Activated CD4-positive, alpha-beta T cell treated with anti-CD3 and anti-CD28 coated beads for 24 hours (primary cell): ENCODE data around the gene KANSL1.
"Not testable (repeated sequence)": the region's sequence is repeated elsewhere in the genome, so short reads cannot be mapped to it uniquely, and the experiment has no call there.

ENCODE experiments used
- DNase-seq, 2 donors: peaks; one replicate each; pipeline ENCODE4 v3.0.0-alpha.2; 2020; ENCODE audit warnings: low read depth in 2 of 2

The KANSL1 gene

GRCh38 chr17:46138473-46138872 is 54.8 kb downstream of the KANSL1 start:
- no peak for DNase-seq

GRCh38 chr17:46136820-46137219 is 56.4 kb downstream of the KANSL1 start:
- no peak for DNase-seq

GRCh38 chr17:46135879-46136563 is 57.2 kb downstream of the KANSL1 start:
- no peak for DNase-seq

DNA sequence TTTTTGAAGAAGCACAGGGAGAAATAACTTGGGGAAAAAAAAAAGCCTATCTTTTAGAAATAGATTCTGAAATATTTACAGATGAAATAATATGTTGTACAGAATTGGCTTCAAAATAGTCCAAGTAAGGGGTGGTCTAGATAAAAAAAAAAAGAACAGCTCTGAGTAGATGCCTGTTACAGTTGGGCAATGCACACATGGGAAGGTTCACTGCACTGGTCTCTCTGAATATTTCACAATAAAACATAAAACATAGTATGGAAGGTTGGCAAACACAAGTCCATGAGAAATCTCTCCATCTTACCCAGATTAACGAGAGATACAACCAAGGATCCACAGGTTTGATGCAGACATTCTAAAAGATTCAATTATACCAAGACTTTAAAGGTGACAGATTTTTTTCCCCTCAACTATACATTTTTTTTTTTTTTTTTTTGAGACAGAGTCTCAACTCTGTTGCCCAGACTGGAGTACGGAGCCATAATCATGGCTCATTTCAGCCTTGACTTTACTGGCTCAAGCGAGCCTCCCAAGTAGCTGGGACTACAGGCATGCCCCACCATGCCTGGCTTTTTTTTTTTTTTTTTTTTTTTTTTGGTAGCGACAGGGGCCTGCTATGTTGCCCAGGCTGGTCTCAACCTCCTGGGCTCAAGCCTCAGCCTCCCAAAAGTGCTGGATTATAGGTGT is 58.0 kb downstream of the KANSL1 start:
- DNase-seq: no peak

- no peak for DNase-seq
Observed at GRCh38 chr17:46129302-46129701, 63.9 kb downstream of the KANSL1 start.

DNA sequence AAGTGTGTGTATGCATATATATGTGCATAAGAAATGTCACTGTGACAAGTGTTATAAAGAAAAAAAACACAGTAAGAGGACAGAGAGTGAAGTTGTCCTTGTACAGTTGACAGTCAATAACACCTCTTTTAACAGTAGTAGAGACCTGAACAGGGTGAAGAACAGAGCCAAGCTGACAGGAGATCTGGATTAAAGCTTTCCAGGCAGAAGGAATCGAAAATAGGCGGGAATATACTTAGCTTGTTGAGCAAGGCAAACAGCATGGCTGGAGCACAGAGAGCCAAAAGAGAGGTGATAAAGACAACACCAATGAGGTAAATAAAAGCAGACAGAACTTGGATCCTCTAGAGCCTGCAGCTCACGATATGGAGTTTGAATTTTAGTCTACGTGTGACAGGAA is 64.8 kb downstream of the KANSL1 start:
- DNase-seq: no peak

GRCh38 chr17:46127524-46127923 is 65.7 kb downstream of the KANSL1 start:
- no peak for DNase-seq

- no peak for DNase-seq
Observed at GRCh38 chr17:46126840-46127239, 66.4 kb downstream of the KANSL1 start.

DNA sequence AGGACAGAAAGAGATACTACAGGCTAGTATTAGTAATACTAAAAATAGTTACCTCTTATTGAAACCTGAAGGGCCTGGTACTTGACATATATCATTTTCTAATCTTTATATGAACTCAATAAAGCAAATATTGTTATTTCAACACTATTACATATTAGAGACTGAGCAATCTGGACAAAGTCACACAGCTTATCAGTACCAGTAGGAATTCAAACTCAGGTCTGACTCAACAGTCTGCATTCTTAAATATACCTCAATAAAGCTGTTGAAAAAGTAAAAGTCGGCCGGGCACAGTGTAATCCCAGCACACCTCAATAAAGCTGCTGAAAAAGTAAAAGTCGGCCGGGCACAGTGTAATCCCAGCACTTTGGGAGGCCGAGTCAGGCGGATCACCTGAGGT is 67.4 kb downstream of the KANSL1 start:
- DNase-seq: no peak

- DNase-seq: no peak
Observed at GRCh38 chr17:46124695-46125592, 68.3 kb downstream of the KANSL1 start.

DNA sequence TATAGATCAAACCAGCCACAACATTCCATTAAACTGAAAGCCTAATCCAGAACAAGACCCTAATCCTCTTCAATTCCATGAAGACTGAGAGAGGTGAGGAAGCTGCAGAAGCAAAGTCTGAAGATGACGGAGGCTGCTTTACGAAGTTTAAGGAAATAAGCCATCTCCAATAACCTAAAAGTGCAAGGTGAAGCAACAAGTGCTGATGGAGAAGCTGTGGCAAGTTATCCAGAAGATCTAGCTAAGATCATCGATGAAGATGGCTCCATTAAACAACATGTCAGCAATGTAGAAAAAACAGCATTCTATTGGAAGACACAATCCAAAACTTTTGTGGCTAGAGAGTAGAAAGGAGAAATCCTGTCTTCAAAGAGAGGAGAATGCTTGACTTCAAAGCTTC is 69.6 kb downstream of the KANSL1 start:
- DNase-seq: no peak

DNA sequence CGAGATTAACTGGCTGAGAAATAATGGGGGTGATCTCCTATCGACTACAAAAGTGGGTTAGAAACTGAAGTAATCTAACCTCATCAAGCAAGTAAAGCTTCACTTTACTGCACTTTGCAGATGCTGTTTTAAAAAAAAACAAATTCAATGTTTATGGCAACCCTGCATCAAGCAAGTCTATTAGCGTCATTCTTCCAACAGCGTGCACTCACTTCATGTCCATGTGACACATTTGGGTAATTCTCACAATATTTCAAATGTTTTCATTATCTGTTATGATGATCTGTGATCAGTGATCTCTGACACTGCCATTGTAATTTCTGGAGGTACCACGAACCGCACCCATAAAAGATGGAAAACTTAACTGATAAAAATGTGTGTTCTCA is 70.8 kb downstream of the KANSL1 start:
- no peak for DNase-seq

GRCh38 chr17:46121841-46122485 is 71.3 kb downstream of the KANSL1 start:
- no peak for DNase-seq

GRCh38 chr17:46121165-46121764 is 72.0 kb downstream of the KANSL1 start:
- no peak for DNase-seq

- DNase-seq: no peak
Observed at GRCh38 chr17:46120537-46120936, 72.7 kb downstream of the KANSL1 start.

DNA sequence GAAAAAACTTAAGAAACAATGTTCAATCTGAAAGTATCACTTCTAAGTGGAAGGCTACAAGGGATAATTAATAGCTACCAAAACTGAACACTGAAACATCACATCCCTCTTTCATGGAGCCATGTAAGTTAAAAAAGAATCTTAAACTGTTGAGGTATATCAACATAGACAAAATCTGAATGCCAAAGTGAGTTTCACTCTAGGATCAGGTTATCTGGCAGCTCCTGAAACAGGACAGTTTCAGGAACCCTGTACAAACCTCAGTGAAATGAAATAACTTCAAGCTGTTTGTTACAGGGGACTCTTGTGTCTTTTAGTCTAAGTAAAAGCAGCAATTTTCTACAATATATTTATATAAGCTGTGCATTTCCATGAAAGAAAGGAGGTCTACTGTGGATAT is 73.2 kb downstream of the KANSL1 start:
- DNase-seq: no peak

DNA sequence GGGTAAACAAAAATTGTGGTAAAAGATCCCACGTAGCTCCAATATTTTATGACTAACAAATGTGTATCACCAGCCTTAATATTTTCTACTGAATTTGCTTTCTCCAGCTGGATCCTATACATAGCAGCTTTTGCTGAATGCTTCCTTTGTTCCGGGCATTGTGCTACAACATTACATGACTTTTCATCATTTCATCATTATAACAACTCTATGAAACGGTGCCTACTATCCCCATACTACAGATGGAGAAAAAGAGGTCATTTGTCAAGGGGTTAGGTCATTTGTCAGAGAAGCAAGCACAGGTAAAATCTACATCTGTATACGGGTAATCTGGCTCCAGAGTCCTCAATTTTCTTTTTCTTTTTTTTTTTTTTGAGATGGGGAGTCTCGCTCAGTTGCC is 74.3 kb downstream of the KANSL1 start:
- no peak for DNase-seq

- DNase-seq: no peak
Observed at GRCh38 chr17:46117850-46118696, 75.2 kb downstream of the KANSL1 start.

GRCh38 chr17:46117117-46117516 is 76.1 kb downstream of the KANSL1 start:
- DNase-seq: no peak

DNA sequence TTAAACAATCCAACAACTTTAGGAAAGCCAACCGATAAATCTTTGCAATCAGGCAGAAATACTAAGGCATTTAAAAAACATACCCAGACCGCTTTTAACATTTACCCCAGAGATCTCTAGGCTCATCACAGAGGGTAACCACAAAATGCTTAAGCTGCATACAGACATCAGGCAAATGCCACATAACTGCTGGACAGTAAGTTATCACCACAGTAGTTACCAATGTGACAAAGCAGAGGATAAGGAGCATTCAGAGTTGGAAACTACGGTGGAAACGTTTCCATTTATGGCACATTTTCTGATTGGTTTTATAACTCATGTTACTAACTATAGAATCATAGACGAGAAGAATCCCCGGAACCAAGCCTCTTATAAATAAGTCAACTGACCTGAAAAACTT is 77.5 kb downstream of the KANSL1 start:
- no peak for DNase-seq

- DNase-seq: not testable (repeated sequence)
Observed at GRCh38 chr17:46111236-46111635, 82.0 kb downstream of the KANSL1 start.
